NCI-H1092 (cell line): ENCODE measurements around the gene CYB561D2.

ENCODE experiments used
- DNase-seq: peaks from one replicate; lab custom pipeline; 2025; lab: John Stamatoyannopoulos, UW

Gene CYB561D2

GRCh38 chr3:50341996-50342650 is 8.5 kb upstream of the CYB561D2 start:
- no peak for DNase-seq

- DNase-seq: no peak
Observed at GRCh38 chr3:50342813-50343633, 7.6 kb upstream of the CYB561D2 start.

GRCh38 chr3:50345008-50345407 is 5.7 kb upstream of the CYB561D2 start:
- no peak for DNase-seq

GRCh38 chr3:50345586-50346234 is 5.0 kb upstream of the CYB561D2 start, which contains the start of gene ZMYND10:
ZMYND10 (minus strand) TSS chr3:50345732; CDS start chr3:50345579, 153 bp downstream.
- no peak for DNase-seq

- peak; percentile 32 for DNase-seq
Observed at GRCh38 chr3:50347187-50347813, 3.4 kb upstream of the CYB561D2 start.

- no peak for DNase-seq
Observed at GRCh38 chr3:50350213-50350526, 492 bp upstream of the CYB561D2 start.

- DNase-seq: no peak
Observed at GRCh38 chr3:50351323-50351697, 648 bp downstream of the CYB561D2 start.

GRCh38 chr3:50352781-50353180 is 2.1 kb downstream of the CYB561D2 start:
- DNase-seq: no peak

GRCh38 chr3:50353245-50354004 is 2.8 kb downstream of the CYB561D2 start:
- no peak for DNase-seq

GRCh38 chr3:50354186-50354764 is 3.6 kb downstream of the CYB561D2 start:
- no peak for DNase-seq

- no peak for DNase-seq
Observed at GRCh38 chr3:50354850-50355249, 4.2 kb downstream of the CYB561D2 start.

GRCh38 chr3:50355829-50356552 is 5.3 kb downstream of the CYB561D2 start:
- DNase-seq: no peak

- no peak for DNase-seq
Observed at GRCh38 chr3:50356553-50356952, 5.9 kb downstream of the CYB561D2 start.

- no peak for DNase-seq
Observed at GRCh38 chr3:50357481-50357880, 6.8 kb downstream of the CYB561D2 start.

GRCh38 chr3:50358355-50358910 is 7.8 kb downstream of the CYB561D2 start:
- no peak for DNase-seq

GRCh38 chr3:50358911-50359759 is 8.5 kb downstream of the CYB561D2 start, which contains the start of gene TMEM115:
TMEM115 (minus strand) TSS chr3:50359521; CDS start chr3:50359063, 458 bp downstream.
- DNase-seq: peak; percentile 92

- DNase-seq: no peak
Observed at GRCh38 chr3:50359760-50360110, 9.1 kb downstream of the CYB561D2 start.

GRCh38 chr3:50364573-50365079 is 14.0 kb downstream of the CYB561D2 start:
- DNase-seq: no peak
